Stimulated activated CD8-positive, alpha-beta memory T cell treated with anti-CD3 and anti-CD28 coated beads, Interleukin-7, amount 100 ng/mL, for 1 hour (primary cell): ENCODE results near the gene KLHDC1.

Experiments used
- DNase-seq, 2 donors: peaks; one replicate each; pipeline ENCODE4 v3.0.0-alpha.2; 2020; ENCODE audit warnings: low read depth in 2 of 2

Gene KLHDC1

DNA sequence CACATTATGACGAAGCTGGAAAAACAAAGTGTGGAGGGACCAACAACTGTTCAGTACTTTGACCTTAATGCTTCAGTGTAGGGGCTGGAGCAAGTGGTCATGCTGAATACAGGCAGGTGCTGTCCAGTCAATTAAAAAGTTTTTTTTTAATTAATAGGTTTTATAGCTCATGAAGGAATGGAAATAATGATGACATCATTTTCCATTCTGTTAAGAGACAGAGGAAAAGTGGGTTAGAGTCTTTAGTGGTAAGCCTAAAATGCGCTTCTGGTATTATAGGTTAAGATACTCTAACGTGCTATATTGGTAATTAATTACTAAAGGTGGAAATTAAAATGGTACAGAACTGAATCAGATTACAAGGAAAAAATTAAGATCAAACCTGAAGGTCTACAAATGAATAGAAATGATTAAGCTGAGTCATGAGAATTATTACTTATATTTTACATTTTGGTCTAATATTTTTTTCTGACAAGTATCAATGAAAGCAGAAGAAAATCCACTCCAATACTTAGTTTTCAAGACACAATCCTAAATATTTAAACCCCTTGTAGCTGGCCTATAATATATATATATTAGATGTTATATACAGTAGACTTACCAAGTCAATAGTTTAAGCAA lies 90.6 kb downstream of the KLHDC1 start:
- no peak for DNase-seq

DNA sequence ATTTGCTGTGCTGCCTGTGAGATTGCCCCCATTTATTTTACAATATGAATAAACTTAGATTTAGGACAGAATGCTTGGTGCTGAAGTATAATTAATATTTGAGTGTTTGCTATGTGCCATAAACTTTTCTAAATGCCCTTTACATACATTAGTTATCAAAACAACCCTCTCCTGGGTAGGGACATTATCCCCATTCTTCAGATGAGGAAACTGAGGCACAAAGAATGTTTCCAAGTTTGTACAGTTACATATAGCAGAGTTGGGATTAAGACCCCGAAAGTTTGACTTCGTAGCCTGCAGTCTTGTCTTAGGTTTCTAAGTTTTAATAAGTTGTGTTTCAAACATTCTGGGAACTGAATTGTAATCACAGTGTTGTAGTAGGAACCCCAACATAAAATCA lies 93.4 kb downstream of the KLHDC1 start:
- no peak for DNase-seq

DNA sequence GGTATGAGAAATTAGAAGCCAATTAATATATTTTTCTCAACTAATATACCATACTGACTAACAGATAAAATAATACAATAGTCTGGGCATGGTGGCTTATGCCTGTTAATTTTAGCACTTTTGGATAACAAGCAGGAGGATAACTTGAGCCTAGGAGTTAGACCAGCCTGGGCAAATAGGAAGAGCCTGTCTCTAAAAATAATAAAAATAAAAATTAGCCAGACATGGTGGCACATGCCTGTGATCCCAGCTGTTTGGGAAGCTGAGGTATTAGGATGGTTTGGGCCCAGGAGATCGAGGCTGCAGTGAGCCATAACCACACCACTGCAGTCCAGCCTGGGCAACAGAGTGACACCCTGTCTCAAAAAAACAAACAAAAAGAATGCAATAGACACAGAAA lies 99.7 kb downstream of the KLHDC1 start:
- no peak for DNase-seq

DNA sequence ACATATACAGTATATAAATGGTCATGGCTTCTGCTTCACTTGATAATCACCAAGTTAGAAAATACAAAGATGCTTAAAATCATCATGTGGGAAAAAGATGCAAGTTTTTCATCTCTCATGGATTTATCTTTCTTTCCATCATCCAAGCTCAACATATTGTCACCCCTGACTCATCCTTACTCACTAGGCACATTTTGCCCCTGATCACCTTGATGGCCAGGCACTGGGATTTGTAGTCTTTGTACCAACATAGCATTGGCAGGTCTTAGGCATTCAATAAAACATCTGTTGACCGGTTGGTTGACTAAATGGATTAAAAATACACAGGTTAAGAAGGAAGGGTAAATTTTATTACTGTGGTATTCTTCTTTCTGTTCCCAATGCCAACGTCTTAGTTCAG lies 103.1 kb downstream of the KLHDC1 start:
- DNase-seq: no peak
